ENCODE results near the gene SH2D3C. TPM values are rescaled to one million over a fixed set of nuclear protein-coding genes. Genes with fewer than 3 reads are reported as not detected.
A peak's percentile ranks its signal among the peaks of the same experiment; 100 is the strongest.

SH2D3C gene
- total and polyA plus RNA-seq, 2 of the 4 experiments (the other 2 are of a cell fraction): under 0.01 to 0.24 TPM

GRCh38 chr9:127783111-127784008 lies 4.9 kb upstream of the SH2D3C start:
- Histone ChIP-seq H2AK5ac (ENCODE audit: low read depth, low read length) (no peak overlapping the region), H3K4me2 (ENCODE audit: low read depth, low read length) (no peak overlapping the region), H3K56ac (ENCODE audit: extremely low read depth, insufficient read depth, low read length) (no peak overlapping the region), H3K23ac (ENCODE audit: low read depth, low read length) (no peak overlapping the region), H2BK20ac (ENCODE audit: low read depth, low read length) (no peak overlapping the region), H3K18ac (ENCODE audit: low read depth, low read length) (no peak overlapping the region), H3K14ac (replicated peaks; ENCODE audit: low read depth, low read length) (no peak overlapping the region), H2BK15ac (ENCODE audit: low read depth, low read length) (no peak overlapping the region), H3K4me3 (ENCODE audit: insufficient read depth, low read depth, low read length) (no peak overlapping the region), H3K4ac (ENCODE audit: low read depth, low read length) (no peak overlapping the region), H4K5ac (ENCODE audit: low read depth, low read length) (no peak overlapping the region), H3K27ac (ENCODE audit: insufficient read depth, low read length) (no peak overlapping the region), H2AFZ (replicated peaks; ENCODE audit: low read length, poor library complexity) (peak overlapping the region; percentile 9), H4K8ac (ENCODE audit: low read depth in 2 of 2, low read length in 2 of 2) (no peak overlapping the region), H3K9ac (ENCODE audit: low read depth, low read length) (no peak overlapping the region), H3K36me3 (ENCODE audit: control insufficient read depth, insufficient read depth, low read length) (peaks cover 13% of the 10 kb centered on the region), H2AK9ac (replicated peaks; ENCODE audit: low read depth, low read length, poor library complexity) (no peak overlapping the region), H2BK5ac (ENCODE audit: low read depth, low read length, poor library complexity, severe bottlenecking) (no peak overlapping the region), H3K79me1 (ENCODE audit: low read depth in 1 of 2, low read length in 2 of 2) (peaks cover 6 to 22% of the 10 kb centered on the region in 2 experiments; a peak in 3 of 4 replicates), H3K9me3 (ENCODE audit: control insufficient read depth, insufficient read depth, low read length) (no peaks in the 10 kb centered on the region), H3K9me1 (ENCODE audit: insufficient read depth, low read length) (no peaks in the 10 kb centered on the region), H4K91ac (ENCODE audit: insufficient read depth, low read depth, low read length) (no peak overlapping the region), H3K4me1 (ENCODE audit: control insufficient read depth, insufficient read depth, low read length) (no peaks in the 10 kb centered on the region; the same call in 1 of the 2 replicates), H4K20me1 (ENCODE audit: insufficient read depth, low read length) (peaks cover 24% of the 10 kb centered on the region), H2BK120ac (ENCODE audit: low read depth, low read length) (no peak overlapping the region), H3K27me3 (ENCODE audit: control insufficient read depth, insufficient read depth, low read length) (no peaks in the 10 kb centered on the region)
- intact Hi-C loops (cut with micrococcal nuclease) (no loop called here), dilution Hi-C loops (cut with HindIII; ENCODE audit: low sequenced_read_pairs, unreplicated experiment) (no loop called here), in situ Hi-C loops (cut with MboI; ENCODE audit: low sequenced_read_pairs) (loop anchor here (5.0 kb wide), 1 partner anchor 46 kb away; the partner anchor contains the start of gene TOR2A)
- BruUV-seq (replicated peaks): no TSS peak
- ATAC-seq (ENCODE audit: low read depth): no peak
- WGBS, 2 experiments (ENCODE audit: extremely low coverage in 2 of 2, insufficient read length in 1 of 2): 83% methylated on average over 6 of the region's 20 CpGs; no CpG with 5 or more reads in 1 of the 2 experiments
- TF ChIP-seq RFX5 (IDR thresholded peaks at IDR 0.05; ENCODE audit: low read depth, low read length) (no peak), BHLHE40 (IDR thresholded peaks at IDR 0.05; ENCODE audit: low read depth, low read length) (no peak), CEBPB (IDR thresholded peaks at IDR 0.05; ENCODE audit: low read depth, low read length) (no peak), MXI1 (IDR thresholded peaks at IDR 0.05; ENCODE audit: borderline replicate concordance, low read depth, low read length) (no peak), USF2 (IDR thresholded peaks at IDR 0.05; ENCODE audit: low read depth, low read length) (no peak), CHD1 (IDR thresholded peaks at IDR 0.05; ENCODE audit: low read depth, low read length) (no peak)
- ChIA-PET POLR2A (ENCODE audit: unreplicated experiment) (no interaction called here), CTCF (interaction anchor here (0.7 kb wide), 1 partner anchor 70 kb away, joined by 3 read pairs; no protein-coding TSS in a partner anchor)
- DNase-seq: no peak

All from IMR-90 (cell line).